ENCODE results near the gene FAM228A.

Gene FAM228A

GRCh38 chr2:24225499-24226242 lies 50.8 kb downstream of the FAM228A start:
- no peak for DNase-seq (ENCODE audit: low read depth in 3 of 3)

GRCh38 chr2:24228470-24228869 lies 53.6 kb downstream of the FAM228A start:
- DNase-seq (ENCODE audit: low read depth in 3 of 3), result no peak

GRCh38 chr2:24231461-24231881 lies 56.6 kb downstream of the FAM228A start:
- no peak for DNase-seq (ENCODE audit: low read depth in 3 of 3)

- DNase-seq (ENCODE audit: low read depth in 3 of 3), result no peak
Observed at GRCh38 chr2:24233321-24233720, 58.5 kb downstream of the FAM228A start.

GRCh38 chr2:24237313-24237712 lies 62.5 kb downstream of the FAM228A start:
- DNase-seq (ENCODE audit: low read depth in 3 of 3), result no peak

- no peak for DNase-seq (ENCODE audit: low read depth in 3 of 3)
Observed at GRCh38 chr2:24238158-24238557, 63.3 kb downstream of the FAM228A start.

- DNase-seq (ENCODE audit: low read depth in 3 of 3), result no peak
Observed at GRCh38 chr2:24239553-24239952, 64.7 kb downstream of the FAM228A start.

Data from stimulated activated CD4-positive, alpha-beta T cell treated with anti-CD3 and anti-CD28 coated beads, TNF-alpha, amount 100 ng/mL, for 24 hours (primary cell).